GM18499 (cell line): ENCODE data around the gene CTXN1.
A peak's percentile ranks its signal among the peaks of the same experiment; 100 is the strongest.
"Not testable (repeated sequence)": the region's sequence is repeated elsewhere in the genome, so short reads cannot be mapped to it uniquely, and the experiment has no call there.

Source experiments
- ATAC-seq: cut with Tn5 transposase; IDR thresholded peaks from one replicate; pipeline ENCODE4 v1.9.1; 2021; ENCODE audit warnings: moderate number of reproducible peaks; ENCODE audit not compliant: insufficient read depth, unreplicated experiment

Gene CTXN1

GRCh38 chr19:7953060-7953459 is 27.1 kb upstream of the CTXN1 start:
- ATAC-seq: no peak

- ATAC-seq: no peak
These were observed 22.0 kb upstream of the CTXN1 start for GRCh38 chr19:7947939-7948338.

- ATAC-seq: no peak
These were observed 18.3 kb upstream of the CTXN1 start for GRCh38 chr19:7944177-7944761.

GRCh38 chr19:7943444-7944176 is 17.7 kb upstream of the CTXN1 start, which contains the start of gene TIMM44:
Gene TIMM44, minus strand, starts transcription at chr19:7943666. Its CDS starts 15 bp downstream, at chr19:7943651.
- ATAC-seq: peak; percentile 85

GRCh38 chr19:7942981-7943443 is 17.1 kb upstream of the CTXN1 start:
- ATAC-seq: no peak

- no peak for ATAC-seq
These were observed 16.1 kb upstream of the CTXN1 start for GRCh38 chr19:7941895-7942596.

- ATAC-seq: no peak
These were observed 14.9 kb upstream of the CTXN1 start for GRCh38 chr19:7940841-7941240.

GRCh38 chr19:7934766-7935165 is 8.8 kb upstream of the CTXN1 start:
- ATAC-seq: no peak

- ATAC-seq: no peak
These were observed 8.1 kb upstream of the CTXN1 start for GRCh38 chr19:7933828-7934725.

GRCh38 chr19:7933411-7933810 is 7.5 kb upstream of the CTXN1 start:
- ATAC-seq: no peak

GRCh38 chr19:7932930-7933300 is 7.0 kb upstream of the CTXN1 start:
- ATAC-seq: no peak

- ATAC-seq: no peak
These were observed 6.5 kb upstream of the CTXN1 start for GRCh38 chr19:7932276-7932929.

- ATAC-seq: no peak
These were observed 5.5 kb upstream of the CTXN1 start for GRCh38 chr19:7931221-7932061.

GRCh38 chr19:7930765-7931164 is 4.8 kb upstream of the CTXN1 start:
- ATAC-seq: no peak

GRCh38 chr19:7930030-7930429 is 4.1 kb upstream of the CTXN1 start:
- ATAC-seq: not testable (repeated sequence)

GRCh38 chr19:7928741-7929701 is 3.1 kb upstream of the CTXN1 start:
- no peak for ATAC-seq

- no peak for ATAC-seq
These were observed 2.4 kb upstream of the CTXN1 start for GRCh38 chr19:7928334-7928706.
